K562 (cell line): Measurements from ENCODE around the gene HOXC11. TPM values are rescaled to one million over a fixed set of nuclear protein-coding genes. Genes with fewer than 3 reads are reported as not detected.

ENCODE experiments used
- CHCHD3 ChIP-seq: fragments of 250-450 bp; sonication (Bioruptor Pico); IDR thresholded peaks from 2 replicates; pipeline ENCODE4 v2.1.2; 2022; ENCODE audit warnings: mild to moderate bottlenecking
- CREB1 ChIP-seq, 2 experiments: sonication (generic) in 1 of 2; formaldehyde crosslinking in 1 of 2; IDR thresholded peaks; 2 replicates each; pipeline versions ENCODE4 v1.6.1 to v1.8.0; 2012 to 2022; ENCODE audit warnings: inconsistent platforms in 1 of 2, mild to moderate bottlenecking in 1 of 2, missing genetic modification reagents in 1 of 2, moderate library complexity in 1 of 2
- ELF1 ChIP-seq: fragments of 200-800 bp; sonication (Bioruptor generic); IDR thresholded peaks from 2 replicates; pipeline ENCODE4 v1.6.1; 2016; ENCODE audit warnings: missing genetic modification characterization, missing compliant biosample characterization
- HDAC1 ChIP-seq, 2 experiments: fragments of 450-650 bp; IDR thresholded peaks; 2 replicates each; pipeline ENCODE4 v1.6.1; 2016 to 2017; ENCODE audit warnings: inconsistent platforms in 1 of 2, mild to moderate bottlenecking in 1 of 2, moderate library complexity in 1 of 2
- HMGN3 ChIP-seq: IDR thresholded peaks from 2 replicates; pipeline ENCODE4 v1.6.1; 2011; ENCODE audit warnings: borderline replicate concordance, low read depth, mild to moderate bottlenecking, mixed read lengths, low read length; ENCODE audit not compliant: insufficient read length; ENCODE audit errors: extremely low read depth
- MTA2 ChIP-seq: fragments of 450-650 bp; IDR thresholded peaks from 2 replicates; pipeline ENCODE4 v1.6.1; 2016; ENCODE audit warnings: low read depth
- MYNN ChIP-seq, 2 experiments: sonication (generic); formaldehyde crosslinking in 1 of 2; IDR thresholded peaks; 2 replicates each; pipeline versions ENCODE4 v1.5.0 to v1.6.1; 2016 to 2020; ENCODE audit warnings: antibody characterized with exemption in 1 of 2, missing genetic modification reagents in 1 of 2
- NCOR1 ChIP-seq: fragments of 450-650 bp; IDR thresholded peaks from 2 replicates; pipeline ENCODE4 v1.6.1; 2016; ENCODE audit warnings: mild to moderate bottlenecking, moderate library complexity
- NEUROD1 ChIP-seq: fragments of 150-350 bp; IDR thresholded peaks from 2 replicates; pipeline ENCODE4 v1.6.1; 2014; ENCODE audit warnings: borderline replicate concordance, low read length, low read depth; ENCODE audit not compliant: partially characterized antibody
- OTX1 ChIP-seq: fragments of 450-650 bp; formaldehyde crosslinking; IDR thresholded peaks from 2 replicates; pipeline ENCODE4 v1.4.0; 2022; ENCODE audit warnings: mild to moderate bottlenecking
- POLR2B ChIP-seq: fragments of 450-650 bp; IDR thresholded peaks from 2 replicates; pipeline ENCODE4 v1.6.1; 2018; ENCODE audit warnings: low read depth; ENCODE audit not compliant: partially characterized antibody
- RBM17 ChIP-seq: fragments of 200-400 bp; formaldehyde crosslinking; IDR thresholded peaks from 2 replicates; pipeline ENCODE4 v1.6.1; 2017; ENCODE audit warnings: low read depth, mild to moderate bottlenecking, low read length, borderline replicate concordance
- RFX5 ChIP-seq: IDR thresholded peaks from 2 replicates; pipeline ENCODE4 v1.6.1; 2011; ENCODE audit warnings: low read depth, mild to moderate bottlenecking, improper control_type of control experiment, low read length
- SETDB1 ChIP-seq: IDR thresholded peaks from one replicate; pipeline ENCODE4 v1.6.1; 2012; ENCODE audit warnings: low read length, control low read depth, inconsistent platforms
- SPI1 ChIP-seq: IDR thresholded peaks from 2 replicates; pipeline ENCODE4 v1.6.1; 2011; ENCODE audit warnings: low read depth, low read length, control low read depth, borderline replicate concordance
- ZNF507 ChIP-seq: conservative IDR thresholded peaks from 2 replicates; pipeline ENCODE4 v1.6.1; 2017; ENCODE audit warnings: missing genetic modification characterization, missing compliant biosample characterization
- ZNF830 ChIP-seq: fragments of 250-450 bp; sonication (Bioruptor Pico); IDR thresholded peaks from 2 replicates; pipeline ENCODE4 v1.5.0; 2021; ENCODE audit warnings: mild to moderate bottlenecking
- polyA plus RNA-seq, 8 experiments: library from polyadenylated mRNA; depleted of rRNA in 4 of 8; stranded (reverse) in 5 of 8; unstranded in 3 of 8; fragments of >200 nt; fragmentation: Nextera tagmentation in 2 of 8; fragmentation: Illumina TruSeq in 1 of 8; extraction: Ambion mirVana in 2 of 8; extraction: Trizol in 1 of 8; gene quantifications; 2 replicates each; pipeline versions ENCODE4 v1.2.1 to v1.2.3, GENCODE V29; 2011 to 2014; ENCODE audit warnings: inconsistent platforms in 1 of 8, missing spikeins in 1 of 8
- total RNA-seq, 7 experiments: library from RNA; depleted of rRNA in 6 of 7; stranded (reverse); fragments of >200 nt in 6 of 7; fragmentation: Illumina TruSeq in 2 of 7; extraction: Trizol in 2 of 7; gene quantifications; 2 replicates each; pipeline versions ENCODE4 v1.2.1 to v1.2.3, GENCODE V29; 2011 to 2021; ENCODE audit warnings: low replicate concordance in 1 of 7
- TF ChIP-seq, protein P1 (sequence below), 2 experiments: IDR thresholded peaks; 2 replicates each; pipeline ENCODE4 v1.6.1; 2012; ENCODE audit warnings: improper control_type of control experiment in 2 of 2, low read depth in 2 of 2, low read length in 2 of 2, borderline replicate concordance in 1 of 2
- TF ChIP-seq, protein P2 (sequence below): fragments of 250-450 bp; sonication (Bioruptor Pico); IDR thresholded peaks from 2 replicates; pipeline ENCODE4 v1.4.0; 2020; ENCODE audit warnings: mild to moderate bottlenecking
- TF ChIP-seq, protein P3 (sequence below): IDR thresholded peaks from 2 replicates; pipeline ENCODE4 v1.6.1; 2011; ENCODE audit not compliant: insufficient read length; ENCODE audit errors: extremely low read depth
- TF ChIP-seq, protein P4 (sequence below): IDR thresholded peaks from 3 replicates; pipeline ENCODE4 v1.6.1; 2011; ENCODE audit warnings: borderline replicate concordance, mild to moderate bottlenecking; ENCODE audit not compliant: insufficient read length, insufficient read depth

HOXC11 gene
- total and polyA plus RNA-seq, 9 of the 15 experiments (the other 6 are each of a cell fraction or from before 2014, with no cell fraction given) = not detected

DNA sequence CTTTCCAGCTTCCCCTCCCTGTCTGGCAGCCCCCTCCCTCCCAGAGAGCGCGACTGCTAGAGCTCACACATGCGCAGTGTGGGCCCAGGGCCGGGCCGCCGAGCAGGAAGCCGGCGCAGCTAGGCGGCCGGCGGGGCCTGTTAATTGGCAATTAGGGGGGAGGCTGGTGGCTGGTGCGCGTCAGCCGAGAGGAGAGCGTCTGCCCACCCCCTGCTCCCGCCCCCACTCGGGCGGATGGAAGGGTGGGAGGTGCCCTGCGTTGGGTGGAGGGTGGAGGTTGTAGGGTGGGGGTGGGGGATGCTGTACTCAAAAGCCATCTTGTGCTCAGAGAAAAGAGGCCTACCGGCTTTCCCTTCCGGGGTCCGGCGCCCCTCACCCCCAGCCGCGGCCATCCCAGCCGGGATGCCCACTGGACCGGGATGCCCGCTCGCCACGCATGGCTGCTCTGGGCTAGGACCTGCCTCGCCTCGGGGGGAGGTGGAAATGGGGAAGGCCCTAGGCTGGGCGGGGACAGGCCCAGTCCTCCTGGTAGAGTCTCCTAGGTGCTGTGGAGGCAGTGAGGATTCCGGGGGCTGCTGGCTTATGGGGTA is 45.0 kb downstream of the HOXC11 start (continued):
- TF ChIP-seq, protein P1, sequence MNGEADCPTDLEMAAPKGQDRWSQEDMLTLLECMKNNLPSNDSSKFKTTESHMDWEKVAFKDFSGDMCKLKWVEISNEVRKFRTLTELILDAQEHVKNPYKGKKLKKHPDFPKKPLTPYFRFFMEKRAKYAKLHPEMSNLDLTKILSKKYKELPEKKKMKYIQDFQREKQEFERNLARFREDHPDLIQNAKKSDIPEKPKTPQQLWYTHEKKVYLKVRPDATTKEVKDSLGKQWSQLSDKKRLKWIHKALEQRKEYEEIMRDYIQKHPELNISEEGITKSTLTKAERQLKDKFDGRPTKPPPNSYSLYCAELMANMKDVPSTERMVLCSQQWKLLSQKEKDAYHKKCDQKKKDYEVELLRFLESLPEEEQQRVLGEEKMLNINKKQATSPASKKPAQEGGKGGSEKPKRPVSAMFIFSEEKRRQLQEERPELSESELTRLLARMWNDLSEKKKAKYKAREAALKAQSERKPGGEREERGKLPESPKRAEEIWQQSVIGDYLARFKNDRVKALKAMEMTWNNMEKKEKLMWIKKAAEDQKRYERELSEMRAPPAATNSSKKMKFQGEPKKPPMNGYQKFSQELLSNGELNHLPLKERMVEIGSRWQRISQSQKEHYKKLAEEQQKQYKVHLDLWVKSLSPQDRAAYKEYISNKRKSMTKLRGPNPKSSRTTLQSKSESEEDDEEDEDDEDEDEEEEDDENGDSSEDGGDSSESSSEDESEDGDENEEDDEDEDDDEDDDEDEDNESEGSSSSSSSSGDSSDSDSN (IDR thresholded peaks at IDR 0.05; ENCODE audit: borderline replicate concordance in 1 of 2, low read depth in 2 of 2, low read length in 2 of 2) = 0 out of 4 replicates have a peak, but pooled peaks of 1 of the 2 experiments have one; percentile 24
- TF ChIP-seq OTX1 (CRISPR knock-in tag) = 0 out of 2 replicates have a peak, but pooled peaks have one; percentile 4
- peak; percentile 61 for TF ChIP-seq NEUROD1
- TF ChIP-seq ELF1 (tag) = peak; percentile 56
- peak; percentile 29; the same call in 1 of the 2 replicates for TF ChIP-seq CREB1 (IDR thresholded peaks at IDR 0.05)
- peak; percentile 35 for TF ChIP-seq CREB1 (CRISPR knock-in tag; IDR thresholded peaks at IDR 0.05)
- peak; percentile 56 for TF ChIP-seq POLR2B
- TF ChIP-seq SETDB1 = no peak
- TF ChIP-seq HDAC1 (IDR thresholded peaks at IDR 0.05) = 0 out of 4 replicates have a peak, but pooled peaks of 1 of the 2 experiments have one; percentile 15
- TF ChIP-seq, protein P2, sequence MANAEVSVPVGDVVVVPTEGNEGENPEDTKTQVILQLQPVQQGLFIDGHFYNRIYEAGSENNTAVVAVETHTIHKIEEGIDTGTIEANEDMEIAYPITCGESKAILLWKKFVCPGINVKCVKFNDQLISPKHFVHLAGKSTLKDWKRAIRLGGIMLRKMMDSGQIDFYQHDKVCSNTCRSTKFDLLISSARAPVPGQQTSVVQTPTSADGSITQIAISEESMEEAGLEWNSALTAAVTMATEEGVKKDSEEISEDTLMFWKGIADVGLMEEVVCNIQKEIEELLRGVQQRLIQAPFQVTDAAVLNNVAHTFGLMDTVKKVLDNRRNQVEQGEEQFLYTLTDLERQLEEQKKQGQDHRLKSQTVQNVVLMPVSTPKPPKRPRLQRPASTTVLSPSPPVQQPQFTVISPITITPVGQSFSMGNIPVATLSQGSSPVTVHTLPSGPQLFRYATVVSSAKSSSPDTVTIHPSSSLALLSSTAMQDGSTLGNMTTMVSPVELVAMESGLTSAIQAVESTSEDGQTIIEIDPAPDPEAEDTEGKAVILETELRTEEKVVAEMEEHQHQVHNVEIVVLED (CRISPR knock-in tag) = no peak
- TF ChIP-seq, protein P3, sequence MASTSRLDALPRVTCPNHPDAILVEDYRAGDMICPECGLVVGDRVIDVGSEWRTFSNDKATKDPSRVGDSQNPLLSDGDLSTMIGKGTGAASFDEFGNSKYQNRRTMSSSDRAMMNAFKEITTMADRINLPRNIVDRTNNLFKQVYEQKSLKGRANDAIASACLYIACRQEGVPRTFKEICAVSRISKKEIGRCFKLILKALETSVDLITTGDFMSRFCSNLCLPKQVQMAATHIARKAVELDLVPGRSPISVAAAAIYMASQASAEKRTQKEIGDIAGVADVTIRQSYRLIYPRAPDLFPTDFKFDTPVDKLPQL = no peak
- TF ChIP-seq MYNN (IDR thresholded peaks at IDR 0.05) = no peak
- TF ChIP-seq MYNN (CRISPR knock-in tag; IDR thresholded peaks at IDR 0.05) = no peak
- TF ChIP-seq, protein P4, sequence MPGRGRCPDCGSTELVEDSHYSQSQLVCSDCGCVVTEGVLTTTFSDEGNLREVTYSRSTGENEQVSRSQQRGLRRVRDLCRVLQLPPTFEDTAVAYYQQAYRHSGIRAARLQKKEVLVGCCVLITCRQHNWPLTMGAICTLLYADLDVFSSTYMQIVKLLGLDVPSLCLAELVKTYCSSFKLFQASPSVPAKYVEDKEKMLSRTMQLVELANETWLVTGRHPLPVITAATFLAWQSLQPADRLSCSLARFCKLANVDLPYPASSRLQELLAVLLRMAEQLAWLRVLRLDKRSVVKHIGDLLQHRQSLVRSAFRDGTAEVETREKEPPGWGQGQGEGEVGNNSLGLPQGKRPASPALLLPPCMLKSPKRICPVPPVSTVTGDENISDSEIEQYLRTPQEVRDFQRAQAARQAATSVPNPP = no peak
- peak; percentile 70 for TF ChIP-seq SPI1
- no peak for TF ChIP-seq CHCHD3
- TF ChIP-seq HMGN3 = peak; percentile 27
- no peak for TF ChIP-seq ZNF830
- no peak for TF ChIP-seq MTA2
- no peak for TF ChIP-seq RBM17
- TF ChIP-seq RFX5 = no peak
- TF ChIP-seq ZNF507 = no peak
- peak; percentile 41; the same call in 1 of the 2 replicates for TF ChIP-seq NCOR1
